K562 (cell line): Measurements from ENCODE around the gene OBP2A. TPM values are rescaled to one million over a fixed set of nuclear protein-coding genes. Genes with fewer than 3 reads are reported as not detected.

ENCODE experiments used
- ATAC-seq: fragments of 200-7000 bp; cut with Tn5 transposase; 3 replicates; pipeline ENCODE4 v1.9.1; 2020; ENCODE audit warnings: moderate library complexity
- BruUV-seq: library from RNA; stranded (reverse); fragments of 400-500 nt; replicated peaks from 2 replicates; lab custom pipeline; 2021; lab: Mats Ljungman, UMichigan
- CTCF ChIA-PET: fragments of 300-600 bp; formaldehyde crosslinking; extraction: SDS; loops from one replicate; lab custom pipeline; 2021; ENCODE audit warnings: low intra/inter-chr PET ratio; lab: Yijun Ruan, JAX
- POLR2A ChIA-PET: fragments of 300-600, 350-650 bp; sonication (Branson Sonifier 250); formaldehyde crosslinking; extraction: SDS; loops from one replicate; lab custom pipeline; 2021; ENCODE audit warnings: antibody characterized with exemption, inconsistent platforms; lab: Yijun Ruan, JAX
- DNase-seq, 4 experiments: peaks; one replicate each; pipeline versions ENCODE4 v3.0.0 to v3.0.0-alpha.2; 2011 to 2018; ENCODE audit warnings: low spot score in 3 of 4, mixed read lengths in 3 of 4; ENCODE audit errors: extremely low read depth in 1 of 4
- FAIRE-seq: peaks from 2 replicates; lab custom pipeline; 2011; peaks lifted over from hg19 to GRCh38; lab: Jason Lieb, UNC
- H2AFZ ChIP-seq: 2 replicates; pipeline ENCODE4 v1.6.0; 2011; ENCODE audit warnings: low read depth, low read length, control low read depth, inconsistent platforms
- H3K27ac ChIP-seq: fragments of 200-600 bp; 3 replicates; pipeline ENCODE4 v1.8.0; 2011; ENCODE audit warnings: low read depth, mild to moderate bottlenecking, control low read depth, inconsistent platforms, low read length, moderate library complexity, mixed read lengths; ENCODE audit errors: extremely low read depth
- H3K27me3 ChIP-seq, 2 experiments: fragments of 300-600 bp in 1 of 2; 2 replicates in 1 of 2; 3 replicates in 1 of 2; pipeline versions ENCODE4 v1.6.0 to v1.8.0; 2011; ENCODE audit warnings: inconsistent platforms in 2 of 2, low read length in 2 of 2, mild to moderate bottlenecking in 1 of 2, mixed read lengths in 1 of 2, moderate library complexity in 1 of 2; ENCODE audit not compliant: control insufficient read depth in 2 of 2, insufficient read depth in 2 of 2
- H3K36me3 ChIP-seq: fragments of 300-600 bp; 3 replicates; pipeline ENCODE4 v1.8.0; 2011; ENCODE audit warnings: mild to moderate bottlenecking, low read length, inconsistent platforms; ENCODE audit not compliant: control insufficient read depth, insufficient read depth
- H3K4me1 ChIP-seq, 2 experiments: fragments of 200-600 bp in 1 of 2; replicated peaks in 1 of 2; 2 replicates in 1 of 2; 3 replicates in 1 of 2; pipeline versions ENCODE4 v1.5.1 to v1.8.0; 2011; ENCODE audit warnings: inconsistent platforms in 2 of 2, low read length in 2 of 2, mild to moderate bottlenecking in 1 of 2, mixed read lengths in 1 of 2, moderate library complexity in 1 of 2; ENCODE audit not compliant: control insufficient read depth in 2 of 2, insufficient read depth in 2 of 2
- H3K4me2 ChIP-seq: 2 replicates; pipeline ENCODE4 v1.6.1; 2011; ENCODE audit warnings: low read length, control low read depth, inconsistent platforms, mixed read lengths; ENCODE audit not compliant: insufficient read depth
- H3K4me3 ChIP-seq: fragments of 200-600 bp; sonication (generic), shearing (Covaris generic); 2 replicates; pipeline ENCODE4 v1.5.1; 2016; ENCODE audit warnings: control low read depth, inconsistent platforms
- H3K79me2 ChIP-seq: fragments of 200-600 bp; 3 replicates; pipeline ENCODE4 v1.8.0; 2011; ENCODE audit warnings: low read length, inconsistent platforms; ENCODE audit not compliant: control insufficient read depth, insufficient read depth
- H3K9ac ChIP-seq, 2 experiments: 2 replicates each; pipeline versions ENCODE4 v1.6.0 to v1.6.1; 2011; ENCODE audit warnings: low read depth in 2 of 2, low read length in 2 of 2, control low read depth in 1 of 2, inconsistent platforms in 1 of 2, mild to moderate bottlenecking in 1 of 2, mixed read lengths in 1 of 2; ENCODE audit not compliant: insufficient read depth in 1 of 2
- H3K9me1 ChIP-seq: one replicate; pipeline ENCODE4 v1.6.0; 2011; ENCODE audit warnings: inconsistent platforms, mild to moderate bottlenecking, low read length, moderate library complexity; ENCODE audit not compliant: control insufficient read depth, insufficient read depth
- H3K9me3 ChIP-seq: replicated peaks from 2 replicates; pipeline ENCODE4 v1.5.1; 2011; ENCODE audit warnings: low read depth, low read length, inconsistent platforms; ENCODE audit not compliant: control insufficient read depth, insufficient read depth
- H4K20me1 ChIP-seq: replicated peaks from 2 replicates; pipeline ENCODE4 v1.6.1; 2011; ENCODE audit warnings: low read length, inconsistent platforms, mixed read lengths; ENCODE audit not compliant: control insufficient read depth, insufficient read depth
- AFF4 ChIP-seq: sonication (generic); formaldehyde crosslinking; IDR thresholded peaks from 2 replicates; pipeline ENCODE4 v1.8.0; 2023; ENCODE audit warnings: mild to moderate bottlenecking, missing genetic modification reagents
- FOS ChIP-seq: IDR thresholded peaks from 3 replicates; pipeline ENCODE4 v1.6.1; 2011; ENCODE audit not compliant: insufficient read length; ENCODE audit errors: extremely low read depth
- JUN ChIP-seq, 2 experiments: sonication (generic) in 1 of 2; formaldehyde crosslinking in 1 of 2; IDR thresholded peaks; 2 replicates each; pipeline versions ENCODE4 v1.6.1 to v1.8.0; 2012 to 2022; ENCODE audit warnings: borderline replicate concordance in 2 of 2, mild to moderate bottlenecking in 2 of 2, improper control_type of control experiment in 1 of 2, low read depth in 1 of 2, low read length in 1 of 2, missing genetic modification reagents in 1 of 2
- MAFG ChIP-seq: fragments of 450-650 bp; conservative IDR thresholded peaks from 2 replicates; pipeline ENCODE4 v1.6.1; 2016; ENCODE audit warnings: missing genetic modification characterization, missing compliant biosample characterization
- PATZ1 ChIP-seq: fragments of 250-450 bp; sonication (Bioruptor Pico); IDR thresholded peaks from 2 replicates; pipeline ENCODE4 v1.5.0; 2020; ENCODE audit warnings: mild to moderate bottlenecking, borderline replicate concordance
- PHB ChIP-seq: fragments of 250-450 bp; sonication (Bioruptor Pico); IDR thresholded peaks from 2 replicates; pipeline ENCODE4 v1.5.0; 2021
- POLR2AphosphoS5 ChIP-seq: IDR thresholded peaks from 2 replicates; pipeline ENCODE4 v1.6.1; 2011; ENCODE audit warnings: mild to moderate bottlenecking, low read depth, low read length, moderate library complexity; ENCODE audit not compliant: control insufficient read depth, insufficient read depth
- SLC30A9 ChIP-seq: fragments of 250-450 bp; sonication (Bioruptor Pico); IDR thresholded peaks from 2 replicates; pipeline ENCODE4 v1.8.0; 2022; ENCODE audit warnings: mild to moderate bottlenecking, moderate library complexity
- SRF ChIP-seq, 2 experiments: fragments of 250-450, 450-650 bp in 1 of 2; sonication (Bioruptor Pico) in 1 of 2; sonication (generic) in 1 of 2; formaldehyde crosslinking; IDR thresholded peaks; 2 replicates each; pipeline versions ENCODE4 v1.5.0 to v1.5.1; 2020 to 2022; ENCODE audit warnings: mild to moderate bottlenecking in 1 of 2, missing genetic modification reagents in 1 of 2
- ZNF224 ChIP-seq: sonication (generic); formaldehyde crosslinking; IDR thresholded peaks from 2 replicates; pipeline ENCODE4 v1.8.0; 2022; ENCODE audit warnings: mild to moderate bottlenecking, missing genetic modification reagents
- ZNF263 ChIP-seq: sonication (generic); formaldehyde crosslinking; IDR thresholded peaks from 2 replicates; pipeline ENCODE4 v1.8.0; 2022; ENCODE audit warnings: mild to moderate bottlenecking, missing genetic modification reagents, borderline replicate concordance
- ZNF3 ChIP-seq: fragments of 250-450 bp; sonication (Bioruptor Pico); IDR thresholded peaks from 2 replicates; pipeline ENCODE4 v1.5.0; 2021; ENCODE audit warnings: mild to moderate bottlenecking, moderate library complexity
- WGBS: fragments of 100-300 bp; shearing (Covaris generic); methylation state at CpG from one replicate; pipeline ENCODE4 v1.1.6; 2016; ENCODE audit warnings: low coverage, mixed read lengths; ENCODE audit not compliant: insufficient coverage; ENCODE audit errors: missing lambda C conversion rate; 5-methylcytosine and 5-hydroxymethylcytosine counted together
- in situ Hi-C: fragments of 300-500 bp; cut with MboI; formaldehyde crosslinking; loops from 4 replicates; pipeline ENCODE4 v1.15.0; 2018; ENCODE audit warnings: inconsistent platforms, mixed read lengths
- intact Hi-C: fragments of 100-400 bp; cut with micrococcal nuclease; formaldehyde crosslinking; loops from 2 replicates; pipeline ENCODE4 v1.14.2; 2022
- polyA plus RNA-seq, 8 experiments: library from polyadenylated mRNA; depleted of rRNA in 4 of 8; stranded (reverse) in 5 of 8; unstranded in 3 of 8; fragments of >200 nt; fragmentation: Nextera tagmentation in 2 of 8; fragmentation: Illumina TruSeq in 1 of 8; extraction: Ambion mirVana in 2 of 8; extraction: Trizol in 1 of 8; gene quantifications; 2 replicates each; pipeline versions ENCODE4 v1.2.1 to v1.2.3, GENCODE V29; 2011 to 2014; ENCODE audit warnings: inconsistent platforms in 1 of 8, missing spikeins in 1 of 8
- total RNA-seq, 7 experiments: library from RNA; depleted of rRNA in 6 of 7; stranded (reverse); fragments of >200 nt in 6 of 7; fragmentation: Illumina TruSeq in 2 of 7; extraction: Trizol in 2 of 7; gene quantifications; 2 replicates each; pipeline versions ENCODE4 v1.2.1 to v1.2.3, GENCODE V29; 2011 to 2021; ENCODE audit warnings: low replicate concordance in 1 of 7

Gene OBP2A
- total and polyA plus RNA-seq, 9 of the 15 experiments (the other 6 are each of a cell fraction or from before 2014, with no cell fraction given): not detected

DNA sequence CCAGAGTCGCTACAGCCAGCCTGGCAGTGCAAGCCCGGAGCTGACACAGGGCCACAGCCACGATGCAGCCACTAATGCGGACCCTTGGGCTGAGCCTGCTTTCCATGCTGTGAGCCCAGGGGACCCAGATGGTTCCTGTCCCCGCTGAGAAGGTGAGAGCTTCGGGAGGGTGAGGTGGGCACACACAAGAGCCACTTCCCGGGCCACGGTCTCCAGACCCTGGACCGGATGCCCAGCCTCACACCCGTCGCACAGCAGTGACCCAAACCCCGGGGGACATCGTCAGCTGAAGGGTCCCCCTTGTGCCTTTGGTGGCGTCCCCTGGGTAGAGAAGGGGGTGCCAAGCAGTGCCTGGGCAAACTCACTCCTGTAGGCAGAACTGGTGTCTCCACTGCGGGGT is 29.0 kb downstream of the OBP2A start (continued):
- no peak for TF ChIP-seq SRF (CRISPR knock-in tag; IDR thresholded peaks at IDR 0.05)

- Histone ChIP-seq H4K20me1 (no peaks in the 10 kb centered on the region), H3K79me2 (no peaks in the 10 kb centered on the region), H3K4me2 (no peak overlapping the region), H3K27me3 (peaks cover 12 to 51% of the 10 kb centered on the region in 2 experiments; a peak in 4 of 5 replicates), H3K36me3 (no peaks in the 10 kb centered on the region), H3K9ac (peak overlapping the region in 1 of 2 experiments; percentile 58; a peak in 1 of 4 replicates), H3K27ac (no peak overlapping the region), H3K9me1 (no peaks in the 10 kb centered on the region), H3K9me3 (no peaks in the 10 kb centered on the region), H2AFZ (no peak overlapping the region), H3K4me3 (no peak overlapping the region), H3K4me1 (peaks cover 0 to 13% of the 10 kb centered on the region in 2 experiments; a peak in 1 of 5 replicates)
- POLR2A ChIA-PET: interaction anchor here (0.8 kb wide), 1 partner anchor 103 kb away, joined by 5 read pairs; no protein-coding TSS in a partner anchor
- in situ Hi-C loops: no loop called here
- CTCF ChIA-PET: no interaction called here
- FAIRE-seq (no peak), ATAC-seq (no peak), DNase-seq (no peak)
- WGBS: 2% methylated on average over 21 of the region's 22 CpGs
- intact Hi-C loops: no loop called here
- no TSS peak for BruUV-seq
- no peak for TF ChIP-seq POLR2AphosphoS5
- no peak for TF ChIP-seq ZNF224
- no peak for TF ChIP-seq ZNF3 (CRISPR knock-in tag)
- TF ChIP-seq JUN (IDR thresholded peaks at IDR 0.05; ENCODE audit: borderline replicate concordance, low read depth, low read length): no peak
- TF ChIP-seq JUN (CRISPR knock-in tag; IDR thresholded peaks at IDR 0.05; ENCODE audit: borderline replicate concordance): no peak
- no peak for TF ChIP-seq AFF4
- no peak for TF ChIP-seq PATZ1 (CRISPR knock-in tag)
- TF ChIP-seq MAFG (tag): no peak
- no peak for TF ChIP-seq SLC30A9 (CRISPR knock-in tag)
- no peak for TF ChIP-seq PHB (CRISPR knock-in tag)
- no peak for TF ChIP-seq ZNF263 (CRISPR knock-in tag)
- TF ChIP-seq FOS: no peak
These were observed 30.2 kb downstream of the OBP2A start for GRCh38 chr9:135575995-135576631.
